NCI-H446 (cell line): ENCODE measurements around the gene SOWAHA.
"Not testable (repeated sequence)": the region's sequence is repeated elsewhere in the genome, so short reads cannot be mapped to it uniquely, and the experiment has no call there.

Source experiments
- DNase-seq, 2 experiments: peaks; one replicate each; lab custom pipeline; 2025; lab: John Stamatoyannopoulos, UW

SOWAHA gene

GRCh38 chr5:132777209-132778069 is 35.7 kb upstream of the SOWAHA start, which contains the start of gene SEPTIN8:
SEPTIN8 (minus strand) TSS chr5:132777239; CDS start chr5:132777137, 102 bp downstream.
- peak in 1 of 2 experiments; percentile 26 for DNase-seq

DNA sequence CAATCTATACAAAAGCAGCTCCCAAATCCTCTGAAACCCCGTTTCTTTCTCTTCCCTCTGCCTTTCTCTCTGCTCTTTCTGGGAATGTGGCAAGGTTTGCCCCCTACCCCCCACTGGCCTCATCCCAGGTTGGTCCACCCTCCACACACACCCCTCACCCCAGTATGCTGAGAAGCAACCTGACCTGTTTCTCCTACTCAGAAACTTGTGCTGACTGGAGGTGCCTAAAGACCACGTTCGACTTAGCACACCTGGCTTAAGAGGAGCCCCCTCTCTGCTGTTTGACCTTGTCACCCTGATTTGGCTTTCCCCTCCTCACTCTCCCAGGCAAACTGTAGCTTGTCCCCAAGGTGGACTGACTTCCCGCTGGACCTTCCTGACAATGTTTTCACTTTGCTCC is 35.0 kb upstream of the SOWAHA start:
- DNase-seq: no peak

DNA sequence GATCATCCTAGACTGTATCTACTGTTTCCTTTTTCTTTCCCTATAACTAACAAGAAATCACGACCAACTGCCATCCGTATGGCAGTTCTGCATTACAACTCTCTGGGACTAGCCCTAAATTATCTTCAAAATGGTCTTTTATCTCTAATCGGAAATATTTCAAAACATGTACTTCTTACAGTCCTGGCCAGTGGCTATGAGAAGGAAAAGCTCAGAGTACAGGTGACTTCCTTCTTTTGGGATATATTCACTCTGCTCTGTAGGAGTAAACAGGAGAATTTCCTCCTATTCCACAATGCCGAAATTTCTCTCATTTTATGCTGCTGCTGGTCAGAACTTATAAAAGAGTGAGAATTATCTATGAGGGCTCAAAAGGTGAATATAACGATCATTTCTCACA is 34.2 kb upstream of the SOWAHA start:
- no peak for DNase-seq

GRCh38 chr5:132779961-132780360 is 33.1 kb upstream of the SOWAHA start:
- no peak for DNase-seq

- DNase-seq: no peak
Observed at GRCh38 chr5:132780577-132780976, 32.5 kb upstream of the SOWAHA start.

DNA sequence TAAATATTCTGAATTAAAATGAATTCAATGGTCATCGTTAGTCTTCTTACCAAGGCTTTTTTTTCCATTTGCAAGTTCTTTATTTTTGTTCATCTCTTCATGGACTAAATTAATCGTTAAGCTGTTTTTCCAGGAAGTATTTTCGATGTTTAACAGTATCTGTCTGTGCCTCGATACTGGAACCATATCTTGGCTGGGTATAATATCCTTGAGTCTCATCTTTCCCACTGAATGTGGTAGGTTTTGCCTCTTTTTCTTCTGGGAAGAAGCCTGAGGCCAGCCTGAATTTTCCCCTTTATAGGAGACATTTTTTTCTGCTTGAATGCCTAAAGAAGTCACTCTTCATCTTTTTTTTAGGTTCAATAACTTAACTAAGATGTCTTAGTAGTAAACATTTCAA is 32.1 kb upstream of the SOWAHA start:
- DNase-seq: no peak

DNA sequence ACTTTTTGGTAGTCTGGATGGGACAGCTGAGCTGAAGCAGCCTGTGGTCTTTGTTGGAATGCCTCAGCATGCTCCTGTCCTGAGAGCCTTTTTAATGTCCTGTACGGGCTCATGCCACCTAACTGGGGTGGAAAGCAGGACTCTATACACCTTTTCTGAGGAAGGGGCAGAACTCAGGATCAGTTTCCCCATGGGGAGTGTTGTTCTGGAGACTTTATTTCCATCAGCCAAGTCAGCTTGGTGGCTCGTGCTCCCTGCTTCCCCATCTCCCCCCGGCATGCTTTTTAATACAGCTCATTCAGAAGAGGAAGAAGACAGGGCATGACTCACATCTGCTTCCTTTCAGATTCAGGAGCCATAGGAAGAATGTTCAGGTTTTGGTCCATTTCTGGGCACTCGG is 31.0 kb upstream of the SOWAHA start:
- DNase-seq: no peak

DNA sequence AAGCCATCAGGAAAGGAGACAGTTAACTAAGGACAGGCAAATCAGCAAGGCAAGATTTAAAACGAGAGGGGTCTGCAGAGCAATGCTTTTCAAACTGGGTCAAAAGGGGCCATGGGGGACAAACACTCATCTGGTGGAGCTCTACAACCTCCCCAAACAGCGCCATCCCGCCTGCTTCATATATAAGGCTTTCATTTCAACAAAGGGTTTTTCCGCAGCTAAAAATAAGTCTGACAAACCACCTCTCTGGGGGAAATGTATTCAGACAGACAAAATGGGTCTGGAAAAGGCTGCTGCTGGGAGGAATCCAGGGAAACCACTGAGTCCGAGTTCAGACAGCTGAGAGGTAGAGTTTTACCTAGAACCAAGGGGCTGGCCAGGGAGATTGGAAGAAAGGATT is 27.7 kb upstream of the SOWAHA start:
- no peak for DNase-seq

DNA sequence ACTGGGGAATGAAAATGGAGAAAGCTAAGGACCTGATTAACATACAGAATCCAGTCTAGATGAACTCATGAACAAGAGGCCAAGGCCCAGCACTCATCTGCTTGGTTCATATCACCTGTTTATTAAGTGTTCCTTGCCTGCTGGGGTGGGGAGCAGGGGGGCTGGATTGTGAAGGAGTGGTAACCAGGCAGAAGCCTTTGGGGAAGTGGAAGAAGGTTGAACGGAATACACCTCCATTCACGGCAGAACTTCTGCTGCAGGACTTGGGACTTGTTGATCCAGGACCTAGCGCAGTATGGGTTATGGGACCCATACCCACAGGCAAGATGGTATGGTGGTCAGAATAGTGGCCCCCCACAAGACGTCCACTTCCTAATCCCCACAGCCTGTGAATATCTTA is 27.2 kb upstream of the SOWAHA start:
- DNase-seq: no peak

GRCh38 chr5:132787076-132787475 is 26.0 kb upstream of the SOWAHA start:
- DNase-seq: no peak

- no peak for DNase-seq
Observed at GRCh38 chr5:132788508-132788907, 24.6 kb upstream of the SOWAHA start.

GRCh38 chr5:132788990-132789886 is 23.9 kb upstream of the SOWAHA start:
- peak in 1 of 2 experiments; percentile 21 for DNase-seq

- DNase-seq: no peak
Observed at GRCh38 chr5:132790201-132790865, 22.8 kb upstream of the SOWAHA start.

GRCh38 chr5:132791026-132791425 is 22.1 kb upstream of the SOWAHA start:
- no peak for DNase-seq

DNA sequence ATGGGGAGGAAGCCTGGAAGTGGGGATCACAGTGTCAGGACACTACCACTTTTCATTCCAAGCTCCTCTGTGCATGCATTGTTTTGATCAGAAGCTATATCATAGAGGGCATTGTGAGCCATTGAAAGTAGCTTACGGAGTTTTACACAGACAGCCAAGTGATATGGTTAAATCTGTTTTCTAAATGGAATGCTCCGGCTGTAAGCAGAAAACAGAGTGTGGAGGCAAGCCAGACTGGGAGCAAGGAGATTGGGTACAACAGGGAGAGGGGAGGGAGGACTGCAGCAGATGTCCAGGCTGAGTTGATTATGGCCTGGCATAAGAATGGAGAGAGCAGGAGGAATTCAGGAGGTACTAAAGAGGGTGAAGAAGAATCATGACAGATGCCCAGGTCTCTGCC is 15.5 kb upstream of the SOWAHA start:
- DNase-seq: peak in 1 of 2 experiments; percentile 35

GRCh38 chr5:132799392-132799791 is 13.7 kb upstream of the SOWAHA start:
- no peak for DNase-seq

DNA sequence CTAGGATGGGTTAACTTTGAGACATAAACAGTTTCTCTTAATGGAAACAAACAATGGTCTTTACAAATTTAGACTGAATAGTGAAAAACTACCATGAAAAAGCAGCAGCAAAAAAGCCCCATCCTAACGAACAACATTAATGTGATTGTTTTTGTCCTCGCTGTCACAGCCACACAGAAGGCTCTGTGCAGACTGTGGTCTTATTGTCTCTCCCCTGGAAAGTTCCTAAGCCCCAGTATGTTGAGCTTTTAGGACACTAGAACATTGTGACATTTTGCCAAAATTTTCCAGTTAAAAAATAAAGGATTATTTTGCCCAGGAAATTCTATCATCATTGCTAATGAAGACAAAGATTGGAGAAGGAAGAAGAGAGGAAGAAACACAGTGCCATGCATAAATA is 12.6 kb upstream of the SOWAHA start:
- no peak for DNase-seq

DNA sequence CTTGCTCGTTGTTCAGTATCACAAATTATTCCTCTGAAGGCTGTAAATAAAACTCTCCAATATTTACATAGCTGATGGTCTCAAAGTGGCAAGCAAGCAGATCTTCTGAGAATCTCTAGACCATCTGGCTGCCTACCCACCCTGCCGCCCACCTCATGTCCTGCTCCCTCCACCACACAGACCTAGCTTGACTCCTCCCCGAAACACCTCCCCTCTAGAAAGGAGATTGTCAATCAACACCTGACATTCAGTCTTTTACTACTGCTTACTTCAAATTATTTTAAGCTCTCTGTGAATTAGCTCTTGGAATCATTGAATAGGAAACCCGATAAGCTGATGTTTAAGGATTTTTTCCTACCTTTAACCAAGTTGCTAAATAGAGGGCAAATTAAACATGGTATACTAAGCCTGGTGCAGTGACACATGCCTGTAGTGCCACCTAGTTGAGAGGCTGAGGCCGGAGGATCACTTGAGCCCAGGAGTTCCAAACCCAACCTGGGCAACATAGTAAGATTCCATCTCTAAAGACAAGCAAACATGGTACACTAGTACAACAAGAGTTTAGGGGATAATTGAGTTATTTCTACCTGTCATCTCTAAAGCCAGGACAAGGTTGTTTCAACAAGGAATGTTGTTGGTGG is 10.9 kb upstream of the SOWAHA start:
- no peak for DNase-seq

GRCh38 chr5:132802685-132803066 is 10.4 kb upstream of the SOWAHA start:
- DNase-seq: not testable (repeated sequence)

DNA sequence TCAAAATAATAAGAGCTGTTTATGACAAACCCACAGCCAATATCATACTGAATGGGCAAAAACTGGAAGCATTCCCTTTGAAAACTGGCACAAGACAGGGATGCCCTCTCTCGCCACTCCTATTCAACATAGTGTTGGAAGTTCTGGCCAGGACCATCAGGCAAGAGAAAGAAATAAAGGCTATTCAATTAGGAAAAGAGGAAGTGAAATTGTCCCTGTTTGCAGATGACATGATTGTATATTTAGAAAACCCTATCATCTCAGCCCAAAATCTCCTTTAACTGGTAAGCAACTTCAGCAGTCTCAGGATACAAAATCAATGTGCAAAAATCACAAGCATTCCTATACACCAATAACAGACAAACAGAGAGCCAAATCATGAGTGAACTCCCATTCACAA is 8.9 kb upstream of the SOWAHA start:
- not testable (repeated sequence) for DNase-seq

GRCh38 chr5:132805872-132806271 is 7.2 kb upstream of the SOWAHA start:
- DNase-seq: not testable (repeated sequence)

DNA sequence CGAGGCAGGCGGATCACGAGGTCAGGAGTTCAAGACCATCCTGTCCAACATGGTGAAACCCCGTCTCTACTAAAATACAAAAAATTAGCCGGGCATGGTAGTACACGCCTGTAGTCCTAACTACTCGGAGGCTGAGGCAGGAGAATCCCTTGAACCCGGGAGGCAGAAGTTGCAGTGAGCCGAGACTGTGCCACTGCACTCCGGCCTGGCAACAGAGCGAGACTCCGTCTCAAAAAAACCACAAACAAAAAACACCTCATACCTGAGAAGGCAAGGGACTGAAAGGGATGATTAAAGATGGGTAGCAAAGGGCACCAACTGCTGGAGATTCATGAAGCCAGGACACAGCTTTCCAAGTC is 6.3 kb upstream of the SOWAHA start:
- not testable (repeated sequence) for DNase-seq
